Stimulated activated CD4-positive, alpha-beta T cell treated with anti-CD3 and anti-CD28 coated beads, TNF-alpha, amount 100 ng/mL, for 1 hour (primary cell): Measurements from ENCODE around the gene BUD23.
"Not testable (repeated sequence)": the region's sequence is repeated elsewhere in the genome, so short reads cannot be mapped to it uniquely, and the experiment has no call there.

ENCODE experiments used
- DNase-seq, 3 donors: peaks; one replicate each; pipeline ENCODE4 v3.0.0-alpha.2; 2020; ENCODE audit warnings: low read depth in 3 of 3, low spot score in 1 of 3

BUD23 gene

DNA sequence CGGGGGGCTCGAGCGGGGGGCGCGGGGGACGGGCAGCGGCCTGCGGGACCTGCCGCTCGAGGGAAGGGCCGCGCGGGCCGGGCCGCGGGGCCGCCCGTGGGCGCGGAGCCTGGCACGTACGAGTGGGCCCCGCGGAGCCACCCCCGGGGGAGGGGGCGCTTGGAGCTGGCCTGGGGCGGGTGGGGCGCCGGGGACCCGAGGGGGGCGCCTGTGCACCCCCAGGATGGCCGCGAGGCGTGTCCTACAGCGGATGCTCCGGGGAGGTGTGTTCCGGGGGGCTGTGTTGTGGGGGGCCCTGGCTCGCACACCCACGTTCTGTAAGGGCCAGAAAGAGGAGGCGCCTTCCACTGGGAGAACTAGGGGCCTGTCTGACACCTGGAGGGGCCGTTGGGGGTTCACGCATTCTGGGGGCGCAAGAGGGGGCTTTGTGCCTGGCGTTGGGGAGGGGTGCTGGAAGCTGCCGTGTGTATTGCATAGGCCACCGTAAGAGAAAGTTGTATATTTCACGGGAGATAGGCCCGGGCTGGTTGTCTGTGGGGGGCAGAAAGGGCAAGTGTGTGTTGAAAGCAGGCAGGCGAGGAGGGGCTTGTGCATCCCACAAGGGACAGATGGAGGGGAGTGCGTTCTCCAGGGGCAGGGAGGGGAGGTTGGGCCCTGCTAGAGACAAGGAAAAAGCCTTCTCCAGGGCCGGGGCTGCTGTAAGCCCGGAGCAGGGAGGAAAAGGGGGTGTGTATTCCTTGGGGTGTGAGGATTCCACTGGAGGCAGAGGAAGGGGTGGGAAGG is 15.1 kb upstream of the BUD23 start:
- no peak for DNase-seq

DNA sequence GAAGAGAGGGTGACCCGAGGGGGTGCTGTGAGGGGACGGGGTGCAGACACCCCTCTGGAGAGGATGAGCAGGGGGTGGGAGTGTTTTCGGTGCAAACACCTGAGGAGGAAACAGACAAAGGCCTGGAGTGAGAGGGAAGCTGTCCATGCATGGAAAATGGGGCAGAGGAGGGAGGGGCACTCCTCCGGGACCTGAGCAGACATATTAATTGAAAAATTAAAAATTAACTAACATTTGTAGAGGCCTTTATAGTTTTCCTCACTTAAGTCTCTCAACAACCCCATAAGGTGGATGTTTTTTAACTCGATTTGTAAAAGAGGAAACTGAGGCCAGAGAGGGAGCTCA is 14.5 kb upstream of the BUD23 start:
- no peak for DNase-seq

DNA sequence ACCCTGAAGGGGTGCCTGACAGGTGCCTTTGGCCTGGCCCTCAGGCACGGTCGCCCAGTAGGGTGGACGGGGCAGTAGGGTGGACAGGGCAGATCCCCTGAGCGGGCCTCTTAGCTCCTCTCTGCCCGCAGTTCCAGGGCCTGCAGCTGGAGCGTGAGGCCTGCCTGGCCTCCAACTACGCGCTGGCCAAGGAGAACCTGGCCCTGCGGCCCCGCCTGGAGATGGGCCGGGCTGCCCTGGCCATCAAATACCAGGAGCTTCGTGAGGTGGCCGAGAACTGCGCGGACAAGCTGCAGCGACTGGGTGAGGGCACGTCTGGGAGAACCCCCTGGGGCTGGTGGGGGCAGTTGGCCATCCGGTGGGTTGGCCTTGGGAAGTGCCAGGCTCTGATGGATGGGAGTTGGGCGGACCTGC is 14.1 kb upstream of the BUD23 start:
- no peak for DNase-seq

DNA sequence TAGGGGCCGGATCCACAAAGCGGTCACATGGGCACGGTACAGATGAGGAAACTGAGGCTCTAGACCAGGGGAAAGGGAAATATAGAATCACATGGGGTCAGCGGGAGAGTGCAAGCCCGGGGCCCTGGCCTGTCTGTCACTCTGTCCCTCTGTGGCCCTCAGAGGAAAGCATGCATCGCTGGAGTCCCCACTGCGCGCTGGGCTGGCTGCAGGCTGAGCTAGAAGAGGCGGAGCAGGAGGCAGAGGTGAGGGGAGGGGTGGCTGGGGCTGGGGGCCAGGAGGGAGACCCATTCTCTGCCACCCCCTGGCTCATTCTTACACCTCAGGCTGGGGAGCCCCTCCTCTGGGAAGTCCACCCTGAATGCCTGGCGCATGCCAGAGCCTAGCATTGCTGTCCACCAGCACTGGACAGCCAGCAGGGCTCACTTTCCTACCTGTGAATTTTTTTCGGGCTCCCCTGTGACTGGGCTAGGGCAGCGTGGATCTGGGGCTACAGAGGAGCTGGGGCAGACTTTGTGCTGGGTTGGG is 13.5 kb upstream of the BUD23 start:
- DNase-seq: no peak

DNA sequence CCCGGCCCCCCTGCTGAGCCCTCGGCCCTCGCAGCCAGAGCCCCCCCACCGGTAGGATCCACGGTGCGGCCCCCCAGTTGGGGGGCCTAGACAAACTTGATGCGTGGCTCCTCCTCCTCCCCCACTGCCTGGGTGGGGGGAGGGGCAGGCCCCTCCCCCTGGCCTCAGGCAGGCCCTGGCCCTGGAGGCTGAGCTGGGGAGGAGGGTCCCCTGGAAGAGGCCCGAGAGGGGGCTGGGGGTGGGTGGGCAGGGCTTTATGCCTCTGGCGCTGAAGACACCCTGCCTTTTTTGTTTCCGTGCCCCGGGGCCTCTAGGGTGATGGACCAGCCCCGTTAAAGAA is 12.1 kb upstream of the BUD23 start:
- no peak for DNase-seq

DNA sequence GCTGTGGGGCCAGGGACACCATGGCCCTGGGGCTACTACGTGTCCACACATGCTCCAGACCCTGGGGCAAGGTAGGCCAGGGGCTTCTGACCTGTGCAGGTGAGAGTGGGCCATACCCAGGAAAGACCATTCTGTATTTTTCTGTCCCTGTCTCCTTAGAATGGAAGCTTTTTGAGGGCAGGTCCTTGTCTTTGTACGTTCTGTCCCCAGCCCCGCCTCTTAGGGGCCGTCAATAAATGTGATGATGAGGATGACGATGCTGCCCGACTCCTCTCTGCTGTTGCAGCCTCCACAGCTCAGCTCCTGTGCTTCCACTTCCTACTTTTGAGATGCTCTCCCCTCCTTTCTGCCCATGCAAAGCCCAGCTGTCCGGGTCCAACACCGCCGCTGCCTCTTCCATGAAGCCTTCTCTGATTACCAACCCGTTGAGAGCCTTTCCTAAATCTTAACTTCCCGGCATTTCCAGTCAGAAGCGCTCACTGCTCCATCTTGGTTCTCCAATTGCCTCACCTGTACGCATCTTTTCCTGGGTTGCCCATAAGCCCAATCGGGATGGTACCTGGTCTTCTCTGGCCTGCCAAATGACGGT is 11.4 kb upstream of the BUD23 start:
- DNase-seq: no peak

DNA sequence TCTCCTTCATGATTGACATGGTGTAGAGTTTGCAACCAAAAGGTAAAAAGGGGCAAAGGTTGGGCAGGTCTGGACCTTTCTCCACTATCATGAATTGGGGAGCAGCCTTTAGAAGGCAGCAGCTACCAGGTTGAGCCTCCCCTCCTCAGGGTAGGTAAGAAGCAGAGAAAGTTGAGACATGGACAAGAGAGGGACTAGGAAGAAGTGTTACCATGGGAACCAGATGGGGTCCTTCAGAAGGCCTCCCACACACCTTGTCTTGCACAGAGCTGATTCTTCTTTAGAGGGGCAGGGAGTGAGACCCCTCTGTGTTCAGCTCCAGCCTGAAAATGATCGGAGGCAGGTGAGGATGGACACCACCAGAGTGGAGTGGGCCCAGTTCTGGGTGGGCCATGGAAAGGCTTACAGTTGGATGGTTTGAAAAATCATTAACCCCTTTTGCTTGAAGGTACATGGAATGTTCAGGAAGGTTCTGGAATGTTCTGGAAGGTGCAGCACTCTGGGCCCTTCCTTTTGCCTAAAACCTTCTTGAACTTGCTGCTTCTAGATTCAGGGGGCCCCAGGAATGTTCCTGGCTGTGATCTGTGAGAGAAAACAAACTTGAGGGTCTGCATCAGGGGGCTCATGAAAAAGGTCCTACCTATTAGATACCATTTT is 8.8 kb upstream of the BUD23 start:
- no peak for DNase-seq

DNA sequence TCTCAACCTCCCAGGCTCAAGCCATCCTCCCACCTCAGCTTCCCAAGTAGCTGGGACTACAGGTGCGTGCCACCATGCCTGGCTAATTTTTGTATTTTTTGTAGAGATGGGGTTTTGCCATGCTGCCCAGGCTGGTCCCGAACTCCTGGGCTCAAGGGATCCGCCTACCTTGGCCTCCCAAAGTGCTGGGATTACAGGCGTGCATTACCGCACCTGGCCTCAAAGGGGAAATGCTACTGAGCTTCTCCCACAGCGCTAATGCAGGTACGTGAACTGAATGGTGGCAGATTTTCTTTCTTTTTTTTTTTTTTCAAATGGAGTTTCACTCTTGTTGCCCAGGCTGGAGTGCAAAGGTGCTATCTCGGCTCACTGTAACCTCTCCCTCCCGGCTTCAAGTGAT is 7.3 kb upstream of the BUD23 start:
- not testable (repeated sequence) for DNase-seq

DNA sequence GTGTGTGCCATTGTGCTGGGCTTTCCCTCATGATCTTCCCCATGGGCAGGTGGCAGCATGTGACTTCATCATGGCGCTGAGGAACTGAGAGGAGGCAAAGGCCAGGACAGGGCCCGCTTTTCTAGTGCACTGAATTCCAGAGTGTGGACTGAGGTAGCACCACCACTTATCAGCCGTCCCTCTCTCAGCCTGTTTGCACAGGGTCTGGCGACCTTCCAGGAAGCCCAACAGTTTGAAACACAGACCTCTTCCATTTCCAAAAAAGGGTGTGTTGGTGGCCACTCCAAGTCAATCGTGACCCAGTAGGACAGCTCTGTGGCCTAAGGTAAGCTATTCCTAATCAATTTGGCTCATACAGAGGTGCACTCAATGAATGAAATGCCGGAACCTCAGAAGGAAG is 4.5 kb upstream of the BUD23 start:
- no peak for DNase-seq

DNA sequence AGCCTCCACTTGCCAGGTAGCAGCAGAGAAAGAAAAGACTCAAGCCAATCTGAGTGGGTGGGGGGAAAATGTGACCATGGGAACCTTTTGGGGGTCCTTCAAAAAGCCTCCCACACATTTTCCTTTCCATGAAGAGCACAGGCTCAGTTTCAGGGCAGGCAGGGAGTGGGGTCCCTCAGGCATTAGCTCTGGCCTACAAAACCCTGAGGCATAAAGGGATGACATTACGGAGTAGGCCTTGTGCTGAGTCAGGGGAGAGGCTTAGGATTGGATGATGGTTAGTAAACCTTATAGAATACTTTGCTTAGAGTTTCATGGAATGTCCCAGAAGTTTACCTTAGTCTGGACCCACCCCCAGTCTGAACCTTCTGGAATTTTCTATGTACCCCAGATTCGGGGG is 3.7 kb upstream of the BUD23 start:
- DNase-seq: no peak

DNA sequence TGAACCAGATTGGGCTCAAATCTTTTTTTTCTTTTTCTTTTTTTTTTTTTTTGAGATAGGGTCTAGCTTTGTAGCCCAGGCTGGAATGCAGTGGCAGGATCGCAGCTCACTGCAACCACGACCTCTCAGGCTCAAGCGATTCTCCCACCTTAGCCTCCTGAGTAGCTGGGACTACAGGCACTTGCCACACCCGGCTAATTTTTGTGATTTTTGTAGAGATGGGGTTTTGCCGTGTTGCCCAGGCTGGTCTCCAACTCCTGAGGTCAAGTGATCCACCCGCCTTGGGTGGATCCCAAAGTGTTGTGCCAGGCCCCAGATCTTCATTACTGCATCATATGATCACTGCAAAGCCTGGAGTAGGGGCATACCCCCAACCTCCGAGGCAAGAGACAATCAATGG is 2.9 kb upstream of the BUD23 start:
- DNase-seq: no peak

DNA sequence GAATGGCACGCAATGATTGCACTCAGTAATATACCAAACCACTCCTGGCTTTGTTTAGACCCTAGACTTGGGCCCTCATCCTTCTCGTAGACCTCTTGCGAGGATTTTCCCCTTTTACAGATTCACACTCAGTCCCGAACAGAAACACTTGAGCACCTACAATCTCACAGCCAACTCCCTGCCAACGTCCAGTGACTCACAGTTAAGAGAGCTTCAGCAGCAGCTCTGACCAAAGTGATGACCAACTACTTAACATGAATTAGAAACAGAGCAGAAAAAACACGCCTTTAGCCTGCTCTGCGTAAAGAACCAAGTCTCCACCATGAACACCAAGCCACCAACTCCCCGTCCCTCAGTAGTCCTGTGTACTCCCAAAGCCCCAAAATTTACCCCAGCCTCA is 2.4 kb upstream of the BUD23 start:
- no peak for DNase-seq

DNA sequence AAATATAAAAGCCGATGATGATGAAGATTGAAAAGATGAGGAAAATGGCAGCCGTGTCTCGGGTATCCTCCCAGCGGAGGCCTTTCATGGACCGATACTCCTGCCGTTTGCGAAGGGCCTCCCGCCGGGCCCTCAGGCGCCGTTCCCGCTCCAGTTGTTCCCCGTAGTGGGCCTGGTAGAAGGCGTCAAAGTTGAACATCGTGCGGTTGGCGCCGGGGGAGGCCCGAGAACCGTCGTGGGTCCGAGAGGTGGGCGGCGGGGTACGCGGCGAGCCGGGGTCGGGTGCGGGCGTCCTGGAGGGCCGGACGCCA is 697 bp upstream of the BUD23 start:
- no peak for DNase-seq

DNA sequence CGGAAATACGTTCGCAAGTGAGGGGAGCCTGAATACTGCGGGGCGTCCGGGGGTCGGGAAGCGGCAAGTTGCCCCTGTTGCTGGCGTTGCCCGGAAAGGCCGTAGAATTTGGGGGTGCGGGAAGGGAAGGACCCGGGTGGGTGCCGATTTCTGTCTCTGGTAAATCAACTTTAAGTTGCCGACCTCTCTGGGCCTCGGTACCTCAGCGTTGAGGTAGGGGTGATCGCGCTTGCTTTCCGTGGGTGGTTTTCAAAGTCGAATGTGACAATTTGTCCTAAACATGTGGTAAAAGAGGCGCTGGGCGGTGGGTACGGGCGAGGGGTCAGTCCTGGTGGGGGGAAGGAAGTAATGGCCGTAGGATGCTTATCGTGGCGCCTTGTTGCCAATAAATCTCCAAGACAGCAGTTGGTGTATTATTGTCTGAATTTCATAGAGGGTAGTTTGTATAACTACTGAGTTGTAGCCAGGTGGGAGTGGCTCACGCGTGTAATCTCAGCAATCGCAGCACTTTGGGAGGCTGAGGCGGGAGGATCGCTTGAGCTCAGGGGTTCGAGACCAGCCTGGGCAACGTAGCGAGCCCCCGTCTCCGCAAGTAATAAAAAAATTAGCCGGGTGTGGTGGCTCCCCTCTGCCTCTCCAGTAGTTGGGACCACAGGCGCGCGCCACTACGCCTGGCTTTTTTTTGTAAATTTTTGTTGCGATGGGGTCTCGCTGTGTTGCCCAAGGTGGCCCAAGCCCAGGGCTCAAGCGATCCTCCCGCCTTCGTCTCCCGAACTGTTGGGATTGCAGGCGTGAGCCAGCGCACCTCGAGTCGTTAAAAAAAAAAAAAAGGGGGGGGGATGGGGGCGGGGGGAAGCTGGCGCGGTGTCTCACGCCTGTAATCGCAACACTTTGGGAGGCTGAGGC is 644 bp downstream of the BUD23 start:
- no peak for DNase-seq

DNA sequence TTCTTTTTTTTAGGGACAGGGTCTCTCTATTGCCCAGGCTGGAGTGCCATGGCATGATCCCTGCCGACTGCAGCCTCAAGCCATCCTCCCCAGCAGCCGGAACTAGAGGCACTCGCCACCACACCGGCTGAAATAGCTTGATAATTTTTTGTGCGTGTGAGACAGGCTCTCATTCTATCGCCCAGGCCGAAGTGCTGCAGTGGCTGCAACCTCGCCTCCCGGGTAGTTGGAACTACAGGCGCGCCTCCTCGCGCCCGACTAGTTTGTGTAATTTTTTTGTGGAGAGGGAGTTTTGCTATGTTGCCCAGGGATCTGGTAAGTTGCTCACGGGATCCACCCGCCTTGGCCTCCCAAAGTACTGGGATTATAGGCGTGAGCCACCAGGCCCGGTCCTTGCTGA is 1.9 kb downstream of the BUD23 start:
- DNase-seq: no peak

DNA sequence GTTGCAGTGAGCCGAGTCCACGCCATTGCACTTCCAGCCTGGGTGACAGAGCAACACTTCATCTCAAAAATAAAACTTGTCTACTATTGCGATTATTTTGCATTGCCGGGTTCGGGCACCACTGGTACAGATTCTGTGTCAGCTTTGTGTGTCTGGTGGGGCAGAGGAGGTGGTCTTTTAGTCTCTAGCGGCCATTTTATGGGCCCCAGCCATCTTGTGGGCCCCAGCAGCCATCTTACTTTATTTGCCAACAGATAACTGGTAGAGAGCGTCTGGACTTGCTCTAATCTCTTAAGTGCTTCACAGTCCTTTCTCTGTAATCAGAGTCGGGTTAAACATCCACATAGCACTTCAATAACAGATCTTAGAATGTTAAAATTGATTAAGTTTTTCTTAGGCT is 4.9 kb downstream of the BUD23 start:
- DNase-seq: no peak

DNA sequence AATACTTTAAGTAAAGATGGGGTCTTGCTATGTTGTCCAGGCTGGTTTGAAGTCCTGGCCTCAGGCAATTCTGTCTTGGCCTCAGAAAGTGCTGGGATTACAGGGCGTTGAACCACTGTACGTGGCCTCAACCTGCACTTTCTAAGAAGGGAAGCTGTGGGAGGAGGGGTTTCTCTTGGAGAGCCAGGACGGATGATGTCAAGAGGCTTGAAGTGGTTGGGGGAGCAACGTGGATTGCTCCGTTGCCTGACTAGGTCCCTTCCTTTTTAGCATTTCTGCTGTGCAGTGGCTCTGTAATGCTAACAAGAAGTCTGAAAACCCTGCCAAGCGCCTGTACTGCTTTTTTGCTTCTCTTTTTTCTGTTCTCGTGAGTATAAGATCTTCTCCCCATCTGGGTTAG is 7.2 kb downstream of the BUD23 start:
- no peak for DNase-seq

DNA sequence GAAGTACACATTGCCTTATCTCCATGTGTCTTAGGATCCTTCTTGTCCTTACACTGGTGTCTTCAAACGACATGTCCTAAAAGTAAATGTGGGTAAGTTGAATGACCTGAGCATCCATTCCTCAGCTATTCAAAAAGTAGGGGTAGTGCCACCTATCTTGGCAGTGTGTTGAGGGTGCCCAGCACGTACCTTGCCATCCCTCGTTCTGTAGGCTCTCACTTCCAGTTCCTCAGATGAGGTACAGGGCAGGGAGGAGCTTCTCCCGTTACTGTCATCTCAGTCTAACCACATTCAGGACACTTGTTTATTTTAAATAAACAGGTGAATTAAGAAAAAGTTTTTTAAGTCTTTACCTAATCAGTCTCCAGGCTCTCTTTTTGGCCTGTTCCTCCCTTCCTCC is 13.0 kb downstream of the BUD23 start:
- DNase-seq: no peak

DNA sequence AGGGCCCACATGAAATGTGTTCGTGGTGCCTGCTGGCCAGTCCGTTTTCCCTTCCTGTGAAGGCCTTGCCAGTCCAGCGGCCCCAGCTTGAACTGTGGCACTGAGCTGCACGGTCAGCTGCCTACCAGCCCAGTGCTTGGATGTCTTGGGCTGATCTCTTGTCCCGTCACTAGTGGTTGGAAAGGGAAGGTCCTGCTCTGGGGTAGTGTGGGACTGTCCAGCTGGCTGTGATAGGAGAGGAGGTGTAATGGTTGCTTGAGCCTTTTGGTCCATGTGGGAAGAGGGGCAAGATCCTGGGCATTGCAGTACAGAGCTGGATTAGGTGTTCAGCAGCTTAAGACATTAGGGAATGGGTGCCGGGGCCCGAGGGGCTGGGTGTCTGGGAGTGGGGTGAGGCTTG is 15.0 kb downstream of the BUD23 start:
- DNase-seq: no peak

DNA sequence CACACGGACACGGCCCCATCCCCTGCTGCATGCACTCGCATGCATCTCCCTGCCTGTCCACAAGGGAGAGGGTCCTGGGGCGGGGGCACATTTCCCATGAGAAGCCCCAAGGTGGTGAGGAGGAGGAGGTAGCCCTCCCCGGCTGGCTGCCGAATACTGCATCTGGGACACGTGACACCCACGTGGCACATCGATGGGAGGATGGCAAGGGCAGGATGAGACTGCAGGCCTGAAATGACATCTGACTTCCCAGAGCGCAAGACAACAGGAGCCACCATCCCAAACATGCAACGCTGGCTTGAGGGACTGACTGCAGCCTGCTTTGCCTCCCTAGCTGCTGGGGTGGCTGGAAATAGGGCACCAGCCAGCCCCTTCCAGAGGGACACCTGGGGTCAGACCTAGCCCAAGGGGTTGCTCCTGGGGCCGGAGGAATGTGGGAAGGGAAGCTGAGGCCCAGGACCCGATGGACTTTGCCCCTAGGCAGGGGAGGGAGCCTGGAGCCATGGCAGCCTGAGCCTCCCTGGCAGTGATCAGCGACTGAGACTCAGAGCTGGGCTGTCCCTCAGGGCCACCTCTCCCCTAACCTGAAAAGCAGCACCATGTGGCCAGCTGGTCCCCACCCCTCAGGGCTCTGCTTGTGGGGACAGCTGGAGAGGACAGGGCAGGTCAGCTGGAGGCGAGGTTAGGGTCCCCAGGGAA is 16.1 kb downstream of the BUD23 start:
- no peak for DNase-seq

DNA sequence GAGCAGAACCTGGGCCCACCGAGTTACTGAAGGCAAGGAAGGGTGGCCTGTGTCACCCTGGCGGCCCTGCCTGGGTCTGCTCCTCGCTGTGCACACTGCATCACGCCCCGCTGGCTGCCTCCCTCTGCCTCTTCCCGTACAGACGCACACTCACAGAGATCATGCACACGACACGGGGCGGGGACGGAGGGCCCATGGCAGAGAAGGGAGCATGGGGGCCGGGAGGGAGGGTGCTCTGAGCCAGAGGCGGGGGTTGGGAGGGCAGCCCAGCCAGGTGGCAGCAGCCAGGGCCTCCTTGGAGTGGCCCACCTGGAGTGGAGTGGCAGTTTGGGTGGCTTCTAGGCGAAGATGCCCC is 16.6 kb downstream of the BUD23 start:
- DNase-seq: no peak
